ENCODE results near the gene IL37.

The IL37 gene

GRCh38 chr2:112960230-112960825 lies 49.4 kb downstream of the IL37 start:
- WGBS (ENCODE audit: extremely low coverage, insufficient coverage, insufficient read length), result no CpG with 5 or more reads among the region's 2 CpGs

GRCh38 chr2:112962308-112963175 lies 51.6 kb downstream of the IL37 start:
- no peaks in the 10 kb centered on the region for H3K79me1 ChIP-seq (ENCODE audit: low read length)
- no peak overlapping the region for H3K18ac ChIP-seq (ENCODE audit: low read length)
- H3K4ac ChIP-seq (ENCODE audit: low read depth, low read length), result no peak overlapping the region
- H3K4me2 ChIP-seq (ENCODE audit: low read length), result no peak overlapping the region
- H3K27me3 ChIP-seq (ENCODE audit: insufficient read depth, low read length), result no peaks in the 10 kb centered on the region
- H2BK12ac ChIP-seq (ENCODE audit: low read length), result no peak overlapping the region
- H3K27ac ChIP-seq (ENCODE audit: low read depth, low read length), result no peak overlapping the region
- H4K8ac ChIP-seq (ENCODE audit: low read depth, low read length), result no peak overlapping the region
- no peak overlapping the region for H4K91ac ChIP-seq (ENCODE audit: low read depth, low read length)
- WGBS (ENCODE audit: extremely low coverage, insufficient coverage, insufficient read length), result no CpG with 5 or more reads among the region's 3 CpGs
- no peak overlapping the region for H2AFZ ChIP-seq (ENCODE audit: insufficient read depth, low read length, poor library complexity)
- H2BK120ac ChIP-seq (ENCODE audit: insufficient read depth, low read length, poor library complexity), result no peak overlapping the region
- H3K79me2 ChIP-seq (ENCODE audit: control insufficient read depth, insufficient read depth, low read length, poor library complexity), result no peaks in the 10 kb centered on the region
- DNase-seq, result peak in 1 of 2 donors; percentile 30
- H3K9ac ChIP-seq (ENCODE audit: low read length), result no peak overlapping the region
- H3K23ac ChIP-seq (ENCODE audit: low read length), result no peak overlapping the region
- H3K36me3 ChIP-seq (ENCODE audit: control insufficient read depth in 1 of 2, insufficient read depth in 2 of 2, low read length in 2 of 2), result no peaks in the 10 kb centered on the region
- peaks cover 1% of the 10 kb centered on the region for H3K9me3 ChIP-seq (ENCODE audit: insufficient read depth, low read depth, low read length)
- no peaks in the 10 kb centered on the region for H3K4me1 ChIP-seq (ENCODE audit: control insufficient read depth in 1 of 2, insufficient read depth in 2 of 2, low read length in 2 of 2)
- H4K12ac ChIP-seq (ENCODE audit: low read depth, low read length), result no peak overlapping the region
- no peak overlapping the region for H3K14ac ChIP-seq (ENCODE audit: low read length)
- no peak overlapping the region for H2BK5ac ChIP-seq (ENCODE audit: low read depth, low read length, poor library complexity)
- H2AK5ac ChIP-seq (ENCODE audit: low read length), result no peak overlapping the region
- H3K4me3 ChIP-seq (ENCODE audit: low read depth, low read length), result no peak overlapping the region

More at GRCh38 chr2:112960230-112960825, 49.4 kb downstream of the IL37 start:
- H2AFZ ChIP-seq (ENCODE audit: insufficient read depth, low read length, poor library complexity), result no peak overlapping the region
- no peak overlapping the region for H3K4me2 ChIP-seq (ENCODE audit: low read length)
- no peaks in the 10 kb centered on the region for H3K27me3 ChIP-seq (ENCODE audit: insufficient read depth, low read length)
- H4K12ac ChIP-seq (ENCODE audit: low read depth, low read length), result no peak overlapping the region
- H3K27ac ChIP-seq (ENCODE audit: low read depth, low read length), result no peak overlapping the region
- no peaks in the 10 kb centered on the region for H3K4me1 ChIP-seq (ENCODE audit: control insufficient read depth in 1 of 2, insufficient read depth in 2 of 2, low read length in 2 of 2)
- H3K79me2 ChIP-seq (ENCODE audit: control insufficient read depth, insufficient read depth, low read length, poor library complexity), result no peaks in the 10 kb centered on the region
- no peaks in the 10 kb centered on the region for H3K79me1 ChIP-seq (ENCODE audit: low read length)
- H2AK5ac ChIP-seq (ENCODE audit: low read length), result no peak overlapping the region
- no peak overlapping the region for H3K4me3 ChIP-seq (ENCODE audit: low read depth, low read length)
- no peak overlapping the region for H4K8ac ChIP-seq (ENCODE audit: low read depth, low read length)
- no peak for DNase-seq
- no peak overlapping the region for H2BK5ac ChIP-seq (ENCODE audit: low read depth, low read length, poor library complexity)
- peaks cover 1% of the 10 kb centered on the region for H3K9me3 ChIP-seq (ENCODE audit: insufficient read depth, low read depth, low read length)
- no peak overlapping the region for H3K18ac ChIP-seq (ENCODE audit: low read length)
- H3K23ac ChIP-seq (ENCODE audit: low read length), result no peak overlapping the region
- H2BK12ac ChIP-seq (ENCODE audit: low read length), result no peak overlapping the region
- no peak overlapping the region for H2BK120ac ChIP-seq (ENCODE audit: insufficient read depth, low read length, poor library complexity)
- H3K9ac ChIP-seq (ENCODE audit: low read length), result no peak overlapping the region
- H3K14ac ChIP-seq (ENCODE audit: low read length), result no peak overlapping the region
- H3K4ac ChIP-seq (ENCODE audit: low read depth, low read length), result no peak overlapping the region
- no peak overlapping the region for H4K91ac ChIP-seq (ENCODE audit: low read depth, low read length)
- H3K36me3 ChIP-seq (ENCODE audit: control insufficient read depth in 1 of 2, insufficient read depth in 2 of 2, low read length in 2 of 2), result no peaks in the 10 kb centered on the region

DNA sequence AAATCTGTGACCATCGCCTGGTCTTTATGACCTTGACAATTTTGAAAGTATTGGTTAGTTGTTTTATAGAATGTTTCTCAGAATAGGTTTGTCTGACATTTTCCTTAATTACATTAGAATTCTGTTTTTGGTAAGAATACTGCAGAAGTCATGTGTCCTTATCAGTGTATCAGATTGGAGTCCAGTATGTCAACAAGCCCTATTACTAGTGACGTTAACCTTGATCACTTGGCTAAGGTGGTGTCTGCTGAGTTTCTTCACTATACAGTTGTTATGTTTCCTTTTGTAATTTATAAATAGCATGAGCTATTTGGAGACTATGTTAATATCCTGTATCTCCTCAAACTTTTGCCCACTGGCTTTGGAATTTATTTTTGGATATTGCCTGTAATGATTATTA lies 56.1 kb downstream of the IL37 start:
- H3K27me3 ChIP-seq (ENCODE audit: insufficient read depth, low read length), result no peaks in the 10 kb centered on the region
- no peak overlapping the region for H2BK5ac ChIP-seq (ENCODE audit: low read depth, low read length, poor library complexity)
- H2BK120ac ChIP-seq (ENCODE audit: insufficient read depth, low read length, poor library complexity), result no peak overlapping the region
- no peaks in the 10 kb centered on the region for H3K79me2 ChIP-seq (ENCODE audit: control insufficient read depth, insufficient read depth, low read length, poor library complexity)
- no peak overlapping the region for H3K18ac ChIP-seq (ENCODE audit: low read length)
- no peak overlapping the region for H4K12ac ChIP-seq (ENCODE audit: low read depth, low read length)
- H3K4me2 ChIP-seq (ENCODE audit: low read length), result no peak overlapping the region
- no peak overlapping the region for H3K4ac ChIP-seq (ENCODE audit: low read depth, low read length)
- no peaks in the 10 kb centered on the region for H3K36me3 ChIP-seq (ENCODE audit: control insufficient read depth in 1 of 2, insufficient read depth in 2 of 2, low read length in 2 of 2)
- no peak for DNase-seq
- H4K8ac ChIP-seq (ENCODE audit: low read depth, low read length), result no peak overlapping the region
- H2BK12ac ChIP-seq (ENCODE audit: low read length), result no peak overlapping the region
- no peak overlapping the region for H2AK5ac ChIP-seq (ENCODE audit: low read length)
- H3K9ac ChIP-seq (ENCODE audit: low read length), result no peak overlapping the region
- WGBS (ENCODE audit: extremely low coverage, insufficient coverage, insufficient read length), result no CpG with 5 or more reads among the region's 2 CpGs
- H3K27ac ChIP-seq (ENCODE audit: low read depth, low read length), result no peak overlapping the region
- no peaks in the 10 kb centered on the region for H3K4me1 ChIP-seq (ENCODE audit: control insufficient read depth in 1 of 2, insufficient read depth in 2 of 2, low read length in 2 of 2)
- no peak overlapping the region for H2AFZ ChIP-seq (ENCODE audit: insufficient read depth, low read length, poor library complexity)
- H3K23ac ChIP-seq (ENCODE audit: low read length), result no peak overlapping the region
- H3K9me3 ChIP-seq (ENCODE audit: insufficient read depth, low read depth, low read length), result no peaks in the 10 kb centered on the region
- H4K91ac ChIP-seq (ENCODE audit: low read depth, low read length), result no peak overlapping the region
- no peak overlapping the region for H3K14ac ChIP-seq (ENCODE audit: low read length)
- no peak overlapping the region for H3K4me3 ChIP-seq (ENCODE audit: low read depth, low read length)
- H3K79me1 ChIP-seq (ENCODE audit: low read length), result no peaks in the 10 kb centered on the region

Data from trophoblast cell (in vitro differentiated cells and primary cell).